Endothelial cell of umbilical vein (primary cell): ENCODE measurements around the gene SPATA19. TPM values are rescaled to one million over a fixed set of nuclear protein-coding genes. Genes with fewer than 3 reads are reported as not detected.

Experiments used
- BruUV-seq: library from RNA; stranded (reverse); fragments of 400-500 nt; replicated peaks from 2 replicates; lab custom pipeline; 2021; lab: Mats Ljungman, UMichigan
- CTCF ChIA-PET: fragments of 300-600, 350-600 bp; sonication (Branson Sonifier 250); formaldehyde crosslinking; loops from one replicate; lab custom pipeline; 2021; ENCODE audit warnings: antibody characterized with exemption, inconsistent platforms; lab: Charles Lee
- POLR2A ChIA-PET: fragments of 300-600, 350-600 bp; sonication (Branson Sonifier 250); formaldehyde crosslinking; loops from one replicate; lab custom pipeline; 2021; ENCODE audit warnings: antibody characterized with exemption, inconsistent platforms; lab: Charles Lee
- DNase-seq: peaks from one replicate; pipeline ENCODE4 v3.0.0-alpha.2; 2011; ENCODE audit warnings: low read depth, low spot score
- FAIRE-seq: peaks from 2 replicates; lab custom pipeline; 2011; peaks lifted over from hg19 to GRCh38; lab: Jason Lieb, UNC
- H2AFZ ChIP-seq: 2 replicates; pipeline ENCODE4 v1.6.0; 2012; ENCODE audit warnings: low read depth, low read length, control low read depth, inconsistent platforms
- H3K27ac ChIP-seq: 2 replicates; pipeline ENCODE4 v1.5.1; 2011; ENCODE audit warnings: low read depth, mild to moderate bottlenecking, control low read depth, low read length, moderate library complexity; ENCODE audit not compliant: insufficient read depth
- H3K27me3 ChIP-seq, 2 experiments: 2 replicates each; pipeline versions ENCODE4 v1.6.0 to v1.6.1; 2011; ENCODE audit warnings: low read length in 2 of 2, mixed read lengths in 1 of 2; ENCODE audit not compliant: control insufficient read depth in 2 of 2, insufficient read depth in 2 of 2
- H3K36me3 ChIP-seq, 2 experiments: 2 replicates in 1 of 2; 3 replicates in 1 of 2; pipeline ENCODE4 v1.5.1; 2011; ENCODE audit warnings: low read length in 2 of 2, mild to moderate bottlenecking in 1 of 2, moderate library complexity in 1 of 2; ENCODE audit not compliant: control insufficient read depth in 2 of 2, insufficient read depth in 2 of 2; ENCODE audit errors: extremely low read depth in 1 of 2
- H3K4me1 ChIP-seq: 3 replicates; pipeline ENCODE4 v1.5.1; 2011; ENCODE audit warnings: mild to moderate bottlenecking, low read length; ENCODE audit not compliant: control insufficient read depth, insufficient read depth; ENCODE audit errors: extremely low read depth
- H3K4me2 ChIP-seq: 2 replicates; pipeline ENCODE4 v1.6.1; 2011; ENCODE audit warnings: low read length, control low read depth, mixed read lengths; ENCODE audit not compliant: insufficient read depth
- H3K4me3 ChIP-seq, 3 experiments: fragments of 200-600 bp in 1 of 3; sonication (generic), shearing (Covaris generic) in 1 of 3; replicated peaks in 1 of 3; 2 replicates each; pipeline ENCODE4 v1.5.1; 2011 to 2016; ENCODE audit warnings: control low read depth in 3 of 3, low read length in 3 of 3, mild to moderate bottlenecking in 2 of 3, inconsistent platforms in 1 of 3, low read depth in 1 of 3, moderate library complexity in 1 of 3; ENCODE audit not compliant: insufficient read depth in 1 of 3
- H3K79me2 ChIP-seq: 2 replicates; pipeline ENCODE4 v1.6.0; 2012; ENCODE audit warnings: low read length, inconsistent platforms; ENCODE audit not compliant: control insufficient read depth, insufficient read depth
- H3K9ac ChIP-seq: replicated peaks from 2 replicates; pipeline ENCODE3; 2011; ENCODE audit warnings: low read length, control low read depth; ENCODE audit not compliant: insufficient read depth; ENCODE audit errors: extremely low read depth
- H3K9me1 ChIP-seq: replicated peaks from 3 replicates; pipeline ENCODE4 v1.6.0; 2011; ENCODE audit warnings: mild to moderate bottlenecking, low read length; ENCODE audit not compliant: control insufficient read depth, insufficient read depth; ENCODE audit errors: extremely low read depth
- H3K9me3 ChIP-seq: replicated peaks from 2 replicates; pipeline ENCODE4 v1.5.1; 2012; ENCODE audit warnings: low read length, inconsistent platforms; ENCODE audit not compliant: control insufficient read depth, insufficient read depth
- H4K20me1 ChIP-seq: replicated peaks from 2 replicates; pipeline ENCODE3; 2011; ENCODE audit warnings: mild to moderate bottlenecking, low read length; ENCODE audit not compliant: control insufficient read depth, insufficient read depth; ENCODE audit errors: extremely low read depth
- EZH2 ChIP-seq: IDR thresholded peaks from 2 replicates; pipeline ENCODE4 v1.6.1; 2012; ENCODE audit warnings: borderline replicate concordance, low read depth, mild to moderate bottlenecking, moderate library complexity, low read length, inconsistent platforms; ENCODE audit not compliant: severe bottlenecking
- FOS ChIP-seq: IDR thresholded peaks from 2 replicates; pipeline ENCODE4 v1.6.1; 2011; ENCODE audit warnings: mild to moderate bottlenecking, low read length, moderate library complexity, borderline replicate concordance; ENCODE audit not compliant: insufficient read depth
- GATA2 ChIP-seq: IDR thresholded peaks from 2 replicates; pipeline ENCODE4 v1.7.0; 2011; ENCODE audit warnings: low read depth, mild to moderate bottlenecking, moderate library complexity, mixed read lengths, low read length; ENCODE audit not compliant: insufficient read length, insufficient read depth
- JUN ChIP-seq: IDR thresholded peaks from 2 replicates; pipeline ENCODE4 v1.6.1; 2011; ENCODE audit warnings: borderline replicate concordance, low read depth; ENCODE audit not compliant: insufficient read length, insufficient read depth
- MAX ChIP-seq: IDR thresholded peaks from 2 replicates; pipeline ENCODE4 v1.6.1; 2011; ENCODE audit not compliant: insufficient read depth, insufficient read length
- MYC ChIP-seq: IDR thresholded peaks from one replicate; pipeline ENCODE4 v1.6.1; 2011; ENCODE audit warnings: mild to moderate bottlenecking, low read depth, low read length
- POLR2A ChIP-seq: IDR thresholded peaks from 2 replicates; pipeline ENCODE4 v1.6.1; 2012; ENCODE audit warnings: low read depth, mild to moderate bottlenecking, control low read depth, low read length
- POLR2AphosphoS5 ChIP-seq: IDR thresholded peaks from 2 replicates; pipeline ENCODE4 v1.6.1; 2012; ENCODE audit warnings: low read depth, mild to moderate bottlenecking, control low read depth, low read length, moderate library complexity; ENCODE audit not compliant: insufficient read depth
- dilution Hi-C: fragments of 300-500 bp; cut with MboI; formaldehyde crosslinking; loops from one replicate; pipeline ENCODE4 v1.15.0; 2019; ENCODE audit warnings: low sequenced_read_pairs; ENCODE audit not compliant: extremely low pct_ligation_motif_present
- intact Hi-C: fragments of 100-400 bp; cut with micrococcal nuclease; formaldehyde crosslinking; loops from one replicate; pipeline ENCODE4 v1.10.0; 2022
- polyA plus RNA-seq, 4 experiments: library from polyadenylated mRNA; depleted of rRNA in 3 of 4; stranded (reverse) in 3 of 4; unstranded in 1 of 4; fragments of >200 nt; gene quantifications; 2 replicates each; pipeline versions ENCODE4 v1.2.1 to v1.2.3, GENCODE V29; 2011 to 2012; ENCODE audit warnings: missing spikeins in 1 of 4
- total RNA-seq: library from RNA; stranded (reverse); gene quantifications from 2 replicates; pipeline ENCODE4 v1.2.3, GENCODE V29; 2021
- TF ChIP-seq, protein P1 (sequence below), 2 donors: IDR thresholded peaks; 1 replicate in 1 of 2; 2 replicates in 1 of 2; pipeline ENCODE4 v1.5.1; 2011; ENCODE audit warnings: low read length in 2 of 2, mild to moderate bottlenecking in 2 of 2, moderate library complexity in 2 of 2, control low read depth in 1 of 2, inconsistent platforms in 1 of 2, low read depth in 1 of 2; ENCODE audit not compliant: insufficient read depth in 1 of 2; ENCODE audit errors: extremely low read depth in 1 of 2

SPATA19 gene
- total and polyA plus RNA-seq, 2 donors (not counting 3 experiments of a cell fraction or from before 2014, with no cell fraction given): not detected

GRCh38 chr11:133795088-133795487 lies 50.2 kb downstream of the SPATA19 start:
- Histone ChIP-seq H3K27ac (no peak overlapping the region), H3K4me1 (no peaks in the 10 kb centered on the region), H3K27me3 (no peaks in the 10 kb centered on the region), H3K9ac (no peak overlapping the region), H3K4me3 (no peak overlapping the region), H4K20me1 (no peaks in the 10 kb centered on the region), H3K9me3 (peaks cover 2% of the 10 kb centered on the region), H3K9me1 (no peaks in the 10 kb centered on the region), H2AFZ (no peak overlapping the region), H3K79me2 (no peaks in the 10 kb centered on the region), H3K4me2 (no peak overlapping the region), H3K36me3 (no peaks in the 10 kb centered on the region)
- intact Hi-C loops (no loop called here), dilution Hi-C loops (no loop called here)
- DNase-seq (no peak), FAIRE-seq (no peak)
- BruUV-seq: no TSS peak
- TF ChIP-seq, protein P1, sequence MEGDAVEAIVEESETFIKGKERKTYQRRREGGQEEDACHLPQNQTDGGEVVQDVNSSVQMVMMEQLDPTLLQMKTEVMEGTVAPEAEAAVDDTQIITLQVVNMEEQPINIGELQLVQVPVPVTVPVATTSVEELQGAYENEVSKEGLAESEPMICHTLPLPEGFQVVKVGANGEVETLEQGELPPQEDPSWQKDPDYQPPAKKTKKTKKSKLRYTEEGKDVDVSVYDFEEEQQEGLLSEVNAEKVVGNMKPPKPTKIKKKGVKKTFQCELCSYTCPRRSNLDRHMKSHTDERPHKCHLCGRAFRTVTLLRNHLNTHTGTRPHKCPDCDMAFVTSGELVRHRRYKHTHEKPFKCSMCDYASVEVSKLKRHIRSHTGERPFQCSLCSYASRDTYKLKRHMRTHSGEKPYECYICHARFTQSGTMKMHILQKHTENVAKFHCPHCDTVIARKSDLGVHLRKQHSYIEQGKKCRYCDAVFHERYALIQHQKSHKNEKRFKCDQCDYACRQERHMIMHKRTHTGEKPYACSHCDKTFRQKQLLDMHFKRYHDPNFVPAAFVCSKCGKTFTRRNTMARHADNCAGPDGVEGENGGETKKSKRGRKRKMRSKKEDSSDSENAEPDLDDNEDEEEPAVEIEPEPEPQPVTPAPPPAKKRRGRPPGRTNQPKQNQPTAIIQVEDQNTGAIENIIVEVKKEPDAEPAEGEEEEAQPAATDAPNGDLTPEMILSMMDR (IDR thresholded peaks at IDR 0.05; ENCODE audit: extremely low read depth in 1 of 2, insufficient read depth in 1 of 2, low read depth in 1 of 2, low read length in 2 of 2): no peak
- TF ChIP-seq POLR2A (no peak), MAX (no peak), GATA2 (no peak), JUN (no peak), FOS (no peak), EZH2 (no peak), POLR2AphosphoS5 (no peak), MYC (no peak)
- ChIA-PET POLR2A (no interaction called here), CTCF (no interaction called here)
